Thymus (tissue), 11 donors: ENCODE measurements around the gene KRT4. TPM values are rescaled to one million over a fixed set of nuclear protein-coding genes. Genes with fewer than 3 reads are reported as not detected.

Experiments used
- DNase-seq, 9 donors: peaks; one replicate each; pipeline ENCODE4 v3.0.0-alpha.2; 2013; ENCODE audit warnings: low spot score in 9 of 9, low read depth in 6 of 9, missing footprints in 1 of 9
- H3K27ac ChIP-seq, 2 donors: one replicate each; pipeline ENCODE4 v1.5.1; 2013; ENCODE audit warnings: control low read depth in 1 of 2, low read depth in 1 of 2, low read length in 1 of 2, mild to moderate bottlenecking in 1 of 2, moderate library complexity in 1 of 2
- H3K27me3 ChIP-seq, 2 donors: one replicate each; pipeline ENCODE4 v1.5.1; 2013; ENCODE audit warnings: low read length in 1 of 2; ENCODE audit not compliant: control insufficient read depth in 2 of 2, insufficient read depth in 1 of 2
- H3K36me3 ChIP-seq, 2 donors: one replicate each; pipeline ENCODE4 v1.5.1; 2013; ENCODE audit warnings: low read length in 1 of 2, mild to moderate bottlenecking in 1 of 2, moderate library complexity in 1 of 2; ENCODE audit not compliant: control insufficient read depth in 2 of 2, insufficient read depth in 2 of 2
- H3K4me1 ChIP-seq, 2 donors: one replicate each; pipeline ENCODE4 v1.5.1; 2013; ENCODE audit warnings: low read length in 2 of 2; ENCODE audit not compliant: control insufficient read depth in 2 of 2, insufficient read depth in 2 of 2
- H3K4me3 ChIP-seq, 2 donors: one replicate each; pipeline ENCODE4 v1.5.1; 2013; ENCODE audit warnings: low read length in 2 of 2, control low read depth in 1 of 2, mild to moderate bottlenecking in 1 of 2
- H3K9me3 ChIP-seq, 2 donors: one replicate each; pipeline ENCODE4 v1.5.1; 2013; ENCODE audit warnings: low read length in 1 of 2, mild to moderate bottlenecking in 1 of 2; ENCODE audit not compliant: control insufficient read depth in 2 of 2, insufficient read depth in 1 of 2
- WGBS: extraction: QIAGEN DNeasy Blood & Tissue Kit; methylation state at CpG from one replicate; pipeline ENCODE4 v1.1.7; 2013; 5-methylcytosine and 5-hydroxymethylcytosine counted together
- polyA plus RNA-seq: library from polyadenylated mRNA; stranded (reverse); fragments of 200-250 nt; gene quantifications from one replicate; pipeline ENCODE4 v1.2.3, GENCODE V29; 2013
- total RNA-seq: library from RNA; stranded (reverse); fragments of 120-200 nt; gene quantifications from one replicate; pipeline ENCODE4 v1.2.4, GENCODE V29; 2013
- donor health status: healthy.

KRT4 gene
- total and polyA plus RNA-seq, 2 donors, result 0.66 to 24.8 TPM

GRCh38 chr12:52849511-52849910 lies 35.6 kb upstream of the KRT4 start:
- no peaks in the 10 kb centered on the region for H3K9me3 ChIP-seq
- no peak overlapping the region for H3K27ac ChIP-seq
- peaks cover 0 to 12% of the 10 kb centered on the region in 2 donors for H3K27me3 ChIP-seq
- no peak overlapping the region for H3K4me3 ChIP-seq
- no peaks in the 10 kb centered on the region for H3K36me3 ChIP-seq
- DNase-seq, result no peak
- 98% methylated on average over 6 of the region's 6 CpGs for WGBS
- H3K4me1 ChIP-seq, result no peaks in the 10 kb centered on the region

GRCh38 chr12:52848661-52849255 lies 34.8 kb upstream of the KRT4 start, which contains the start of gene KRT78:
Gene KRT78, minus strand, starts transcription at chr12:52848994. Its CDS starts 64 bp downstream, at chr12:52848930.
- H3K9me3 ChIP-seq, result no peaks in the 10 kb centered on the region
- 92% methylated on average over 16 of the region's 16 CpGs for WGBS
- peaks cover 0 to 10% of the 10 kb centered on the region in 2 donors for H3K27me3 ChIP-seq
- H3K4me1 ChIP-seq, result no peaks in the 10 kb centered on the region
- no peaks in the 10 kb centered on the region for H3K36me3 ChIP-seq
- no peak for DNase-seq
- H3K27ac ChIP-seq, result no peak within 1 kb of the TSS
- no peak within 1 kb of the TSS for H3K4me3 ChIP-seq

GRCh38 chr12:52847335-52848102 lies 33.6 kb upstream of the KRT4 start:
- H3K9me3 ChIP-seq, result no peaks in the 10 kb centered on the region
- no peak for DNase-seq
- no peak overlapping the region for H3K27ac ChIP-seq

GRCh38 chr12:52846356-52846970 lies 32.5 kb upstream of the KRT4 start:
- Histone ChIP-seq H3K36me3 (no peaks in the 10 kb centered on the region), H3K27ac (no peak overlapping the region), H3K4me3 (no peak overlapping the region), H3K9me3 (no peaks in the 10 kb centered on the region), H3K27me3 (peaks cover 0 to 10% of the 10 kb centered on the region in 2 donors), H3K4me1 (no peaks in the 10 kb centered on the region)
- WGBS, result 90% methylated on average over 8 of the region's 8 CpGs
- no peak for DNase-seq

More at GRCh38 chr12:52847335-52848102, 33.6 kb upstream of the KRT4 start:
- Histone ChIP-seq H3K36me3 (no peaks in the 10 kb centered on the region), H3K27me3 (peaks cover 0 to 8% of the 10 kb centered on the region in 2 donors), H3K4me3 (no peak overlapping the region), H3K4me1 (no peaks in the 10 kb centered on the region)
- WGBS, result 93% methylated on average over 12 of the region's 12 CpGs

- no peaks in the 10 kb centered on the region for H3K4me1 ChIP-seq
- H3K4me3 ChIP-seq, result no peak overlapping the region
- H3K9me3 ChIP-seq, result no peaks in the 10 kb centered on the region
- no peaks in the 10 kb centered on the region for H3K36me3 ChIP-seq
- WGBS, result 73% methylated on average over 1 of the region's 1 CpG
- H3K27me3 ChIP-seq, result peaks cover 0 to 9% of the 10 kb centered on the region in 2 donors
- H3K27ac ChIP-seq, result no peak overlapping the region
- DNase-seq, result no peak
These were observed 32.0 kb upstream of the KRT4 start for GRCh38 chr12:52845946-52846345.

GRCh38 chr12:52844386-52844785 lies 30.5 kb upstream of the KRT4 start:
- no peaks in the 10 kb centered on the region for H3K9me3 ChIP-seq
- no peak for DNase-seq
- no peak overlapping the region for H3K27ac ChIP-seq
- WGBS, result 96% methylated on average over 11 of the region's 11 CpGs
- H3K36me3 ChIP-seq, result no peaks in the 10 kb centered on the region
- H3K4me3 ChIP-seq, result no peak overlapping the region
- H3K4me1 ChIP-seq, result no peaks in the 10 kb centered on the region
- peaks cover 0 to 10% of the 10 kb centered on the region in 2 donors for H3K27me3 ChIP-seq

- 91% methylated on average over 18 of the region's 18 CpGs for WGBS
These were observed 25.7 kb upstream of the KRT4 start for GRCh38 chr12:52839436-52840105.

GRCh38 chr12:52838609-52839435 lies 24.9 kb upstream of the KRT4 start:
- Histone ChIP-seq H3K9me3 (no peaks in the 10 kb centered on the region), H3K4me1 (peaks cover 0 to 2% of the 10 kb centered on the region in 2 donors), H3K36me3 (no peaks in the 10 kb centered on the region), H3K4me3 (no peak overlapping the region), H3K27me3 (peaks cover 0 to 12% of the 10 kb centered on the region in 2 donors), H3K27ac (no peak overlapping the region)
- WGBS, result 69% methylated on average over 14 of the region's 14 CpGs
- DNase-seq, result no peak

More at GRCh38 chr12:52839436-52840105, 25.7 kb upstream of the KRT4 start:
- H3K27ac ChIP-seq, result no peak overlapping the region
- no peaks in the 10 kb centered on the region for H3K36me3 ChIP-seq
- H3K4me1 ChIP-seq, result peaks cover 0 to 2% of the 10 kb centered on the region in 2 donors
- no peaks in the 10 kb centered on the region for H3K9me3 ChIP-seq
- H3K27me3 ChIP-seq, result peaks cover 0 to 12% of the 10 kb centered on the region in 2 donors
- DNase-seq, result no peak
- no peak overlapping the region for H3K4me3 ChIP-seq
